ENCODE results near the gene CXCL14.
"Not testable (repeated sequence)": the region's sequence is repeated elsewhere in the genome, so short reads cannot be mapped to it uniquely, and the experiment has no call there.

Gene CXCL14

GRCh38 chr5:135541807-135542502 lies 36.8 kb downstream of the CXCL14 start:
- DNase-seq, result no peak

- no peak for DNase-seq
Observed at GRCh38 chr5:135539430-135540005, 39.3 kb downstream of the CXCL14 start.

GRCh38 chr5:135538261-135538660 lies 40.5 kb downstream of the CXCL14 start:
- no peak for DNase-seq

- no peak for DNase-seq
Observed at GRCh38 chr5:135537745-135538144, 41.0 kb downstream of the CXCL14 start.

- DNase-seq, result no peak
Observed at GRCh38 chr5:135537271-135537670, 41.5 kb downstream of the CXCL14 start.

GRCh38 chr5:135535820-135536801 lies 42.7 kb downstream of the CXCL14 start, which contains the start of gene NEUROG1:
Gene NEUROG1, minus strand, starts transcription at chr5:135535964. Its CDS starts 274 bp downstream, at chr5:135535690.
- DNase-seq, result no peak

GRCh38 chr5:135535420-135535819 lies 43.4 kb downstream of the CXCL14 start:
- no peak for DNase-seq

- DNase-seq, result no peak
Observed at GRCh38 chr5:135534609-135535419, 44.0 kb downstream of the CXCL14 start.

GRCh38 chr5:135533794-135534193 lies 45.0 kb downstream of the CXCL14 start:
- DNase-seq, result no peak

GRCh38 chr5:135533334-135533733 lies 45.5 kb downstream of the CXCL14 start:
- no peak for DNase-seq

- not testable (repeated sequence) for DNase-seq
Observed at GRCh38 chr5:135529576-135529975, 49.2 kb downstream of the CXCL14 start.

- DNase-seq, result no peak
Observed at GRCh38 chr5:135526924-135527323, 51.9 kb downstream of the CXCL14 start.

GRCh38 chr5:135521964-135522363 lies 56.8 kb downstream of the CXCL14 start:
- DNase-seq, result no peak

Data from NCI-H1694 treated with DMSO at 0.1 percent for 48 hours (cell line).